GOT3 (cell line): Measurements from ENCODE around the gene PDP2.
"Not testable (repeated sequence)": the region's sequence is repeated elsewhere in the genome, so short reads cannot be mapped to it uniquely, and the experiment has no call there.

Experiments
- DNase-seq: peaks from one replicate; lab custom pipeline; 2025; ENCODE audit warnings: mixed read lengths; lab: John Stamatoyannopoulos, UW

The PDP2 gene

DNA sequence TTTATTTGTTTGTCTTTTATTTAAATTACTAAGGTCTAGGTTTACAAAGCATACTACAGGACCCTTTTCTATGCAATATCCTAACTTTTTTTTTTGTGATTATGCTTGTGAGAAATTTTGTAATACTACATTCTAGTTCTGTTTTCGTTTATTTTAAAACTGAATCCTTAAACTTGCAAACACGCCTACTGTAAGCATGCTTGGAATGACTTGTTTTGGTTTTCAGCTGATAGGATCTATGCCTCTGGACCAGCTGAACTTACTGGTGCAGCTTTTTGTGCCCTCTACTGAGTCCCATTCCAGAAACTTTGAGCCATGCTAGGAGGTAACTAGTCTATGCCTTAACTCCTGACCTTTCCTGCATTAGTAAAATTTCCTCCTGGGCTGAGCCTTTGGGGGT, 6.0 kb downstream of the PDP2 start:
- no peak for DNase-seq

DNA sequence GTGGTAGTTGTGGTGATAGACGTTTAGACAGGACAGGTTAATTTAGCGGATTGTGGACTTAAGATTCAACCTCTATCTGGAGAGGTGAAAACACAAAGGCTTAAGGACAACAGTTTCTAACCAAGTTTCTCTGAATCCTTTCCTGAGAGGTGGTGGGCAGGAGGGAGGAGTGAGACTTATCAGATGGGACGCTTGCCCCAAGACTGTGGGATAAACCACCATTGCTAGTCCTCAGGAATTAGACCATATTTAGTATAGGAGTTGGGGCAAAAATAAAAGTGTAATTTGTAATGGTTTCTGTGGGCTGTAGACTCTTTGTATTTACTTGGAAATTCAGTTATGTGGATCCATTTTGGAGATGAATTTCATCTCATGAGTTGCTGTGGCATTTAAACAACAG, 6.6 kb downstream of the PDP2 start:
- DNase-seq, result no peak

DNA sequence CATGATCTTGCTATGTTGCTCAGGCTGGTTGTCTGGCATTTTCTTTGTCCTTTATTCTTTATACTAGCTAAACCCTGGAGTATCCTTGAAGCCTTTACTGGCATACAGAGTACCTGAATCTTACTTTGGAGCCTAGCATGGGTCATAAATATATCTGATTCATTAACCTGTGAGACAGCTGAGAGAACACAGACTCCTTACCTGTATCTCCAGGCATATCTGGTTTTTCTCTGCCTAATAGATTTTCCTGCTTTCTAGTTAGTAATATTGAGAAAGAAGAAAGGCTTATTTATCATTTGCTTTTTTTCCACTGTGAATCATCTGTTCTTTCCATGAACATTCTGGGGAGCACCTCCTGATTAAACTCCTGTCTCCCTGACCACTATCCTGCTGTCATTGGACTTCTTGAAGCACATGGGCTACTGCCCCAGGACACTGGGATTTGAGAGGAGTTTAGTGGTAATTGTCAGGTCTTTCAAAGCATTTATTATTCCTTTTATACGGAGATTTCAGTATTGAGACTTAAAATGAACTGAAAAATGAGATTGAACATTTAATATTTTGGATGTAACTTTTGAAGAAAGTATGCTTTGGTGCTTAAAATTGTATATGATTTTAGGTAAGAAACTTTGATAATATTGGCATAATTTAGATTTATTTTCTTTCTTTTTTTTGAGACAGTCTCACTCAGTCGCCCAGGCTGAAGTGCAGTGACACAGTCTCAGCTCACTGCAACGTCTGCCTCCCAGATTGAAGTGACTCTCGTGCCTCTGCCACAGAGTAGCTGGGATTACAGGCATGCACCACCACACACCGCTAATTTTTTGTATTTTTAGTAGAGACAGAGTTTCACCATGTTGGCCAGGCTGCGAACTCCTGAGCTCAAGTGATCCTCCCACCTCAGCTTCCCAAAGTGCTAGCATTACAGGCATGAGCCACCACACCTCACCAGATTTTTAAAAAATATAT, 8.6 kb downstream of the PDP2 start:
- no peak for DNase-seq

DNA sequence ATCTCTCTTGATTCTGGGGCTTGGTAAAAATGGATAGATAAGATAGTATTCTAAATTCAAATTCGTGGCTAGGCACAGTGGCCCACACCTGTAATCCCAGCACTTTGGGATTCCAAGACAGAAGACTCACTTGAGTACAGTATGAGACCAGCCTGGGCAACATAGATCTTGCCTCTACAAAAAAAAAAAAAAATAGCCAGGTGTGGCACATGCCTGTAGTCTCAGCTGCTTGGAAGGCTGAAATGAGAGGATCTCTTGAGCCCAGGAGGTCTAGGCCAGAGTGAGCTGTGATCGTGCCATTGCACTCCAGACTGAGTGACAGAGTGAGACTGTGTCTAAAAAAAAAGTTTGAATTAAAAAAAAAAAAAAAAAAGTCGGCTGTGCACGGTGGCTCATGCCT, 9.3 kb downstream of the PDP2 start:
- no peak for DNase-seq

DNA sequence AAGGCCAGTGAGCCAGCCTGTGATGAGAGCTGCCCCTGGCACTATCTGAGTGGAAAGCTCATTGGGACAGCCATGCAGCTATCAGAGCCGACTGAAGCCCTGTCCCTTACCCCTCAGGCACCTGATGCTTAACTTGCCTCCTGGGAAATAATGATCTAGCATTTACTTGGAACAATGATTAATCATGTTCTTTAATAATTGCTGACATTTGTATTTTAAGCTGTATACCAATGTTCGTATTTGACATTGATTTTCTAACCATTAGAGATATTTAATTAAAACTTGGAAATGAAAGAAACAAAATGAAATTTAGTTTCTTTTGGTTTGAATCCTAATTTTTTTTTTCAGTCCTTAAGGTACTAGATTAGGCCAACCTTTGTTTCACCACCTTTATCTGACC, 10.5 kb downstream of the PDP2 start:
- DNase-seq, result no peak

DNA sequence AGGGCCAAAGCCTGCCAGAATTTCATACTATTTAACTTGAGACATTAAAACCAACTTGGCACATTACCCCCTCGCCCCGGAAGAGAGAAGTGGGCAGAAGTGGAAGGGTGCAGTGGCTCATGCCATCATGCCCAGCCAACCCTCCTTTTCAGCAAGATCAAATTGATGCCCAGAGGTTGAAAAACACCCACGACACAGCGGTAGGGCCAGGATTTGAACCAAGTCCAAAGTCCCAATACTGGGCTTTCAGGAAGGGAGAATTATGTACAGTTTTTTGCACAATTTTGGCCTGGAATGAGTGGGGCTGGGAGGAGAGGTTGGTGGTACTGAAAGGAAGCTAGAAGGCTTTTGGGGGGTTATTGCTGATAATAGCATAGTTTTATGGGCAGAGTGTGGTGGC, 11.0 kb downstream of the PDP2 start:
- no peak for DNase-seq

DNA sequence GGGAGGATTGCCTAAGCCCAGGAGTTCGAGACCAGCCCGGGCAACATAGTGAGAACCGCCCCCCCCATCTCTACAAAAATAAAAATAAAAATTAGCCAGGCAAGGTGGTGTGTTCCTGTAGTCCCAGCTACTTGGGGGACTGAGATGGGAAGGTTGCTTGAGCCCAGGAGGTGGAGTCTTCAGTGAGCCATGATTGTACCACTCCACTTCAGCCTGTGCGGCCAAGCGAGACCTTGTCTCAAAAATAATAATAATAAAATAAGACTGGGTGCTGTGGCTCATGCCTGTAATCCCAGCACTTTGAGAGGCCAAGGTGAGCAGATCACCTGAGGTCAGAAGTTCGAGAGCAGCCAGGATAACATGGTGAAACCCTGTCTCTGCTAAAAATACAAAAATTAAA, 11.5 kb downstream of the PDP2 start:
- no peak for DNase-seq

DNA sequence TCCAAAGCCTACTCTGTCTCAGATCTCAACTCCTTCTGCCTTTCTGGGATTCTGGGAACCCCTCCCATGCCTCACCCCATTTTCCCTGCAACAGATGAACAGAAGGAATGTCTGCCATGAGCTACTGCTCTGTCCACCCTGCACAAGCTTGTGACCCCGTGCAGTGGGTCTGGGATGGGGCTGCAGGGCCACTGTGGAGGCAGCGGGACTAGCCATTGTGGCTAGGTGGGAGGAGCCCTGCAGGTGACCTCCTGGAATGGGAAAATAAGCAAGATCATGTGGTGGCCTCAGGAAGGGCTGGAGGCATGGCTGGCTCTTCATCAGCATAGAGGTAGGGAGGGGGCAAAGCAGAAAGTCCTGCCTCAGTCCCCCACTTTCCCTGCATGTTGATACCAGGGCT, 13.7 kb downstream of the PDP2 start:
- no peak for DNase-seq

DNA sequence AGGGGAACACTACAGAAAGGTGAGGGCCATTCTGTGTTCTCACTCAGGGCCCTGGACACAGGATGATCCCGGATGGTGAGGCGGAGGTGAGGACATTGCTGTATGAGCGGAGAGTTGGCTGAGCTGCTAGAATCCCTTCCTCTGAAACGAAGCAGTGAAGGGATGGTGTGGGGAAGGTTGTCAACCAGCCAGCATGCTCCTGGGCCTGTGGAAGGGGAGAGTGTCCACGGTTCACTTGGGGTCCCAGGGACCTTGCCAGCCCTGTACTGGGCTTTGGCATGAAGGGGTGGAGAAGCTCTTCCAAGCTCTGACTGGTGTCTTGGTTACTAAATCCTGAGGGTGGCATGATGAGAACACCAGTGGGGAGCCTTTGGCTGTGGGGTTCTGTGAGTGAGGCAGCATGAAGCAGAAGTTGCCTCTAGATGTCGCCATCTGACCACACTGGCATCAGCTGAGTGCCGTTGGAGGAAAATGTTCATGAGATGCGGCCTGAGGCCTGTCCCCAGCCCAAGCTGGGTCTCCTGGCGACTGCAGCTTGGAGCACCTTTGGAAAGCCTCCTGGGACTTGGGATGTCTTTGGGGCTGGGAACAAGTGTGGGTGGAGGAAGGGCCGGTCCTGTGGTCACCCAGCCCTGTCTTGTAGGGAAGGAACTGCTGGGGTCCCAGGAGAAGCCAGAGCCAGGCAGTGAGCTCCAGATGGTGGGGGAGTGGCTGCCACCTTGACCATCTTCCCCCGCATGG, 14.8 kb downstream of the PDP2 start:
- no peak for DNase-seq

DNA sequence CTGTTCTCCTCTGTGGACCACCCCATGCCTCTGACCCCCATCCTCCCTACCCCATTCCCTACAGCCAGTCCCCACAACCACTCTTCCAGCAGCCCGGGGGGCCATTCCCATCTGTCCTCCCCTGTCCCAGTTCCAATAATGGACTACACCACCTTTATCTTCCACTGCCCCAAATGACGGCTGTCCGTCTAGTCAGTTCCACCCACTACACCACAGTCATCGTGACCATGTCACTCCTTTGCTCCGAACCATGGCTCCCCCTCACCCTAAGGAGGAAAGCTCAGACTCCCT, 15.3 kb downstream of the PDP2 start:
- no peak for DNase-seq

DNA sequence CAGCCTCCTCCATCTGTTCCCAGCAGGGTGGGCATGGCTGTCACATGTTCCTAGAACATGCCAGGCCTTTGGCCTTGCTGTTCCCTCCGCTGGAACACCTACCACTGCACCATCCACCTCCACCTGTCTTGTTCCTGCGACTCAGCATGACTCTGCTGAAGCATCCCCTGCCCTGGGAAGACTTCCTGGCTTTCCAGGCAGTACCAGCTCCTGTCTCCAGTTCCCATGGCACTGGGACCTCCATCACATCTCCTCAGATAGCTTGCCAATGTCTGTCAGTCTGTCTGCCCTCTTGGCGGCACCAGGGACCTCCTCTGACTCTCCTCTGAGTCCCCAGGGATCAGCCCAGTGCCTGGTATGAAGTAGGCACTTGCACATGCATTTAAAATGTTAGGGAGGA, 15.7 kb downstream of the PDP2 start:
- no peak for DNase-seq

DNA sequence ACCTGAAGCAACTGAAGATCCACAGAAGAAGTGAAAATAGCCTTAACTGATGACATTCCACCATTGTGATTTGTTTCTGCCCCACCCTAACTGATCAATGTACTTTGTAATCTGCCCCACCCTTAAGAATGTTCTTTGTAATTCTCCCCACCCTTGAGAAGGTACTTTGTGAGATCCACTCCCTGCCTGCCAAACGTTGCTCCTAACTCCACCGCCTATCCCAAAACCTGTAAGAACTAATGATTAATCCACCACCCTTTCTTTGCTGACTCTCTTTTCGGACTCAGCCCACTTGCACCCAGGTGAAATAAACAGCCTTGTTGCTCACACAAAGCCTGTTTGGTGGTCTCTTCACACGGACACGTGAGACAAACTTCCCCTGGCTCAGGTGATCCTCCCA, 16.4 kb downstream of the PDP2 start:
- not testable (repeated sequence) for DNase-seq

DNA sequence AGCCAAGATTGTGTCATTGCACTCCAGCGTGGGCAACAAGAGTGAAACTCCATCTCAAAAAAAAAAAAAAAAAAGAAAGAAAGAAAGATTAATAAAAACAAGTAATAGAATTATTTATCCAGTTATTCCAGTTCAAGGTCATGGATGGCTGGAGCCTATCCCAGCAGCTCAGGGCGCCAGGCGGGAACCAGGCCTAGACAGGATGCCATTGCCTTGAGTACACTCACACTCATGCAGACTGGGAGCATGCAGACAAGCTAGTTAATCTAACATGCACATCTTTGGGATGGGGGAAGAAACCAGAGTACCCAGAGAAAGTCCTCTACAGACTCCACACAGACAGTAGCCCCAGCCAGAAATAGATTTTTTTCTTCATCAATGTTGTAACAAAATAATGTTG, 17.9 kb downstream of the PDP2 start:
- no peak for DNase-seq

DNA sequence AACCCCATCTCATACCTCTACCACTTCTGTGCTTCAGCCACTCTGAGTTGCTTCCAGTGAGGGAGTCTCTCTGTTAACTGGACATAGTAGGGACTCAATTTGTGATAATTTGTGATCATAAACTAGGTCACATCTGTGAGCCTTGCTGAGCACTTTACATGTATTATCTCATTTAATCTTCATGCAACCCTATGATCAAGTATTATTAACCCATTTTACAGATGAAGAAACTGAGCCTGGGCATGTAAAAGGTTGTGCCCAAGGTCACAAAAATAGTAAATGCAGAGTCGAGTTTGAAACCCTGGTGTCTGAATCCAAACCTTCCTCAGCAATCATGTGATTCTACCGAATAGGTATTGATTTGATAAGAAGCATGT, 18.6 kb downstream of the PDP2 start:
- DNase-seq, result no peak

DNA sequence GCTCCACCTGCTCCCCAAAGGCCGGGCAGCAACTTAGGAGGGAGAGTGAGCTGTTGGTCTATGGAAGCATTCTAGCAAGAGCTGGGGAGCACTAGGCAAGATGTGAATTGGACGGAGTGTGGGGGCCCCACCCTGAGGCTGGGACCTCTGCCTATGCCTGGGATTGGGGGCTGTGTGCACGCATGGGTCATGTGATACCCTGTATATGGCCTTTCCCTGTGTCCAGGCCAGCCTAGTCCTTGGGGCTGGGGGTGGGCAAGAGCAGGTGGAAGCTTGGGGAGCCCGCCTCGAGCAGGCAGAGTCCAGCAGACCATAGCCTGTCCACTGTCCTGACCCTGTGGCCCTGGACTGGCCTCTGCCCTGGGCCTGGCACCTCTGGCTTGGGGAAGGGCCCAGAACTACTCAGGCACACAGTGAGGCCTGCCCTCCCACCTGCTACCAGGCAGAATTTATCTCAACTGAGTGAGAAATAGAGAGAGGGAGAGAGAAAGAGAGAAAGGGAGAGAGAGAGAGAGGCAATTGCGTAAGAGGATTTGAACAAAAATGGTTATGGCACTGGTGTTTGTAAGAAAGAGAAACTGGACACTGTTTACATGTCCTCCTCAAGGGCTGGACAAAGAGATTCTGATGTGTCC, 19.1 kb downstream of the PDP2 start:
- DNase-seq, result no peak

DNA sequence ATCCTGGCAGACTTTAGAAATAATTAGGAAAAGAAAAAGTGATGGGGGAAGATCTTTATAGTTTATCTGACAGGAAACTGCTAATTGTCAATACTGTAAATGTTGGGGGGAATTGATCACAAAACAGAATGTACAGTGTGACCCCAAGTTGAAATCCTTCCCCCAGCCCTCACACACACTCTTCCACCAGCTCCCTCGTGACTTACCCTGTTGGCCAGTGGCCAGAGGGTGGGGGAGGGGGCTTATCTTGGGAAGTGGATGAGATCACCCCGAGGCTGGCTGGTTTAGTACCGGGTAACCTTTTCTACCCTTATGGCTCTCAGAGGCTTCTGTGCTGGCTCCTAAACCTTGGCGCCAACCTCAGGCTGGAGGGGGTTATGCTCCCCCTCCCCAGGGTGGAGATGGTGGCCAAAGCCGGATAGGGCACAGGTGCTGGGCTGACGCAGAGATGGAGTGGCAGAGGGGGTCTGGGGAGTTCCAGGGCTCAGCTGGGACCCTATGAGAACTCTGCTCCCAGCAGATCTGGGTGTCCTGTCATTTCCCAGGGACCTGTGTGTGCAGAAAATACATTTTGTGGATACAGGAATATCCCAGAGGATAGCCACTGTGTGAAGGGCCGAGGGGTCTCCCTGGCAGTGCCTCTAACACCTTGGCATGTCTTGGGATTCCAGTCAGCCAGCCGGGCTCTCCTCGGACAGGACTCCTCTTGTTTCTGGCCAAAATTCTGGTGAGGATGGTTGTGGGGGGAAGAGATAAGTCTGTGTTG, 19.8 kb downstream of the PDP2 start:
- DNase-seq, result peak; percentile 31

DNA sequence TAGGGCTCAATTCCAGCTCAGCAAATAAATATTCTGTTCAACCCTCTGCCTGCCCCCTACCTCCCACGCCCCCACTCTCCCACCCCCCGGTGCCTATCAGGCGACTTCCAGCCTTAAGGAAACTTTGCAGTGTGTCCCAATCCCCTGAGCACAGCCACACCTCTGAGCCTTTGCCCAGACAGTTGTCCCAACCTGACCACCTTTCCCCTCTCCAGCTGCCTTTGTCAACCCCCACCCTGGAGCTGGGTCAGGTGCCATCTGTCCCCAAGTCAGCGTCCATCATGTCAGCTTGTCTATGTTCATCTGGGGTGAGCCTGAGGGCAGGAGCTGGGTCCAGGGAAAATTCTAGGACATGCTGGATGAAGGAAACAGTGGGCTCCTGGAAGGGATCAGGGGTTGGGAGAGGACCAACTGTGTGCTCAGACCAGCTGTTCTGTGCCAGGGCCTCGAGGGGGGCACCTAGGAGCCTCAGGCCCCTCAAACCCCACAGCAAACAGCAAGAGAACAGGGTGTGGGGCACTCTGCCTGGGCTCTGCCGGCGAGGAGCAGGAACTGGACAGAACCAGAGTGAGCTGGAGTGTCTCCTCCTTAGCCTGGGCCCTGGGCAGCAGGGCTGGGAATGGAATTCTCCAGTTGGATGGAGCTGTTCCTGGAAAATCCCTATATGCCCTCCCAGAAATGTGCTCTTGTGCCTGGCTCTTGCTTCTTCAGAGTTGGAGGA, 20.6 kb downstream of the PDP2 start:
- no peak for DNase-seq

DNA sequence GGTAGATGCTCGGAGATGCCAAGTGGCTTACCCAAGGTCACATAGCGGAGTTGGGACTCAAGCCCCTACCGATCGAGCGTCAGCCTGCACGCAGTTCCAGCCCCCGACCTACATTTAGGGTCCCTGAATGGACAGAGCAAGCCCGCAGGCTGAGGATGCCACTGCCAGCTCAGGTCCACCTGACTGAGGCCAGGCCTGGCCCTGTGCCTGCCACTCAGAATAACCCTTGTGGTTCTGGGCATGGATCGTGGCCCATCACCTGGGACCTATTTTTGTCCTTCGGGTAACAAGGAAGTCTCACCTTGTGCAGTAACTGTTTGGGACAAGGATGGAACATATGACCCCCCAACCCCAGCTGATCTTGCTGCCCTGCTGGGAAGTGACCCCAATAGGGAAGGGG, 21.3 kb downstream of the PDP2 start:
- DNase-seq, result no peak

DNA sequence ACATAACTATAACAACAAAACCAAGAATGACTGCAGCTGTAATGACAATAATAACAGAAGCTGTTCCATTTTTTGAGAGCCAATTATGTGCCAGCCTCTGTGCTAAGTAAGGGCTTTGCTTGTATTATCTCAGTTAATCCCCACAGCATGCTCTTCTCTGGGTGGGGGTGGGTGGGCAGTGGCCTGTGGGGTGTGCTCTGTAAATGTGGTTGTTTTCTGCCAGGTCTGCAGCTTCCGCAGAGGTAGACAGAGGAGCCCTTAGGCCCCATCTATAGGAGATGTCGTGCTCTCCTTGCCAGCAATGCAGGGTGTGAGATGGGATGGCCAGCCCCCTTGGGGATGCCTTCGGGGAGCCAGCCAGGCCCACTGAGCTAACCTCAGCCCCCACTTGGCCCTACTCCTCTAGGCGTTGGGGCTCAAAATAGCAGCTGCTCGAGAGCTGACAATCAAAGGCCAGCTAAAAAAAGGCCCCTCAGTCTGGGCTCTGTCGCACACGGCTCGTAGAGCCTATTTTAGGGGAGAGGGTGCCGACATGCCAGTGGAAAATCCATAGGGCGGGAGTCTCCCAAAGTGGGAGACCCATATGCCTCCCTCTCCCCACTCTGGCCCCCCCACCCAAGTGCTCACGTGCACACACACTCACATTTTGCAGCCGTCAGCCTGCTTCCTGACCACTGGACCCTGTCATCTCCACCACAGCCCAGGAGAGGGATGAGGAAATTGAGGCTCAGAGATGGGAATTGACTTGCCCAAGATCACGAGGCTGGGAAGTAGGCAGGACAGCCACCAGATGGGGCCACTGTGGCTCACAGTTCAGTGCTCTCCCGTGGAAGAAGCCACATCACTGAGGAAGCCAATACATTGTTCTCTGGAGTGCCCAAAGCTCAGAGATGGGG, 22.6 kb downstream of the PDP2 start:
- DNase-seq, result no peak

DNA sequence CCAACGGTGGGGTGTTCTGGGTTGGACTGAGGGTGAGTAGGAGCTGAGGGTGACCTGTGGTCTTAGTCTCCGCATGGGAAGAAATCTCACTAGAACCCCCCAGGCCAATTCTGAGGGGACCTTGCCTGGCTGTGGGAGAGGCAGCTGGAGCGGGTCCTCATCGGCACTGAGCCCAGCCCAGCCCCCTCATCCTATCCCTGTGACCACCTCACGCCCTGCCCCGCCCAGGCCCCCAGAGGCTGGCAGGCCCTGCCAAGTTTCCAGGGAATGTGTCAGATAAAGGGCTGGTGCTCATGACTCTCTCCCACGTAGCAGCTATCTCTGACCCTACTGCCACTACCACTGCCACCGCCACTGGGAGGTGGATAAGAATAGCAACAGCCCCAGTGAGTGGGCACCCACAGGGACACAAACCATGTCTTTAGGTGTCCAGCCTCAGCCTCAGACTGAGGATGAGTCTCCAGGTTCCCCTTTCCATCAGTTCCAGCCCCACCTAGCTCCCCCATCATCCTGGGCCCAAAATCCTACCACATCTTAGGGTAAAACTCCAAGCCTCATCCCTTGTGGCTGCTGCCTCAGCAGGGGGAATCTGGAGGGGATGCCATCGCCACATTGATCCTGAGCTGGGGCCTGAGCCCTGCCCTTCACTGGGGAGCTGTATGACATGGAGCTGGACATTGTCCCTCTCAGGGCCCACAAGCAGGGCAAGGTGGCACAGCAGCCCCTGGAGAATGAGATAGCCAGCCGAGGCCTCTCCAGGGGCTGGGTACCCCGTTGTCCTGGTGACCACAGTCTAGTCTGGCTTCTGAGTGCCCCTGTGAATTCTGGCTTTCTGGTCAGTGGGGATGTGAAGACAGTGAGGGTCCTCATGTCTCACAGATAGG, 23.5 kb downstream of the PDP2 start:
- DNase-seq, result no peak
